NCI-H774 (cell line): ENCODE data around the gene SYPL1.
A peak's percentile ranks its signal among the peaks of the same experiment; 100 is the strongest.

ENCODE experiments used
- DNase-seq: peaks from one replicate; lab custom pipeline; 2025; lab: John Stamatoyannopoulos, UW

The SYPL1 gene

GRCh38 chr7:106092204-106092603 is 19.9 kb downstream of the SYPL1 start:
- no peak for DNase-seq

- DNase-seq: no peak
Measured at GRCh38 chr7:106089647-106090046, 22.5 kb downstream of the SYPL1 start.

- DNase-seq: no peak
Measured at GRCh38 chr7:106088014-106088413, 24.1 kb downstream of the SYPL1 start.

GRCh38 chr7:106086062-106086461 is 26.1 kb downstream of the SYPL1 start:
- DNase-seq: no peak

GRCh38 chr7:106085015-106085414 is 27.1 kb downstream of the SYPL1 start:
- no peak for DNase-seq

GRCh38 chr7:106083717-106084116 is 28.4 kb downstream of the SYPL1 start:
- DNase-seq: no peak

GRCh38 chr7:106082087-106082854 is 29.8 kb downstream of the SYPL1 start:
- DNase-seq: no peak

GRCh38 chr7:106080300-106080987 is 31.7 kb downstream of the SYPL1 start:
- DNase-seq: no peak

GRCh38 chr7:106076537-106076936 is 35.6 kb downstream of the SYPL1 start:
- no peak for DNase-seq

- DNase-seq: no peak
Measured at GRCh38 chr7:106075937-106076336, 36.2 kb downstream of the SYPL1 start.

- no peak for DNase-seq
Measured at GRCh38 chr7:106074257-106074656, 37.9 kb downstream of the SYPL1 start.

GRCh38 chr7:106073701-106074100 is 38.4 kb downstream of the SYPL1 start:
- DNase-seq: no peak

- DNase-seq: no peak
Measured at GRCh38 chr7:106072715-106073091, 39.4 kb downstream of the SYPL1 start.

GRCh38 chr7:106071999-106072714 is 40.0 kb downstream of the SYPL1 start:
- DNase-seq: peak; percentile 63

GRCh38 chr7:106071356-106071998 is 40.6 kb downstream of the SYPL1 start:
- DNase-seq: no peak

GRCh38 chr7:106070567-106071254 is 41.4 kb downstream of the SYPL1 start:
- DNase-seq: no peak

GRCh38 chr7:106070201-106070551 is 41.9 kb downstream of the SYPL1 start:
- peak; percentile 12 for DNase-seq

- no peak for DNase-seq
Measured at GRCh38 chr7:106069471-106070200, 42.5 kb downstream of the SYPL1 start.

- DNase-seq: no peak
Measured at GRCh38 chr7:106068986-106069385, 43.1 kb downstream of the SYPL1 start.

- DNase-seq: no peak
Measured at GRCh38 chr7:106068538-106068961, 43.6 kb downstream of the SYPL1 start.

- DNase-seq: no peak
Measured at GRCh38 chr7:106067678-106068077, 44.4 kb downstream of the SYPL1 start.
